A673 (cell line): Measurements from ENCODE around the gene CPA1. TPM values are rescaled to one million over a fixed set of nuclear protein-coding genes. Genes with fewer than 3 reads are reported as not detected.
A peak's percentile ranks its signal among the peaks of the same experiment; 100 is the strongest.

Source experiments
- BruUV-seq: library from RNA; stranded (reverse); fragments of 400-500 nt; replicated peaks from 2 replicates; lab custom pipeline; 2021; lab: Mats Ljungman, UMichigan
- CTCF ChIA-PET: fragments of 300-600 bp; sonication (Branson Sonifier 250); formaldehyde crosslinking; loops from one replicate; lab custom pipeline; 2022; ENCODE audit warnings: antibody characterized with exemption; lab: Charles Lee
- POLR2A ChIA-PET: fragments of 300-600 bp; sonication (Branson Sonifier 250); formaldehyde crosslinking; loops from one replicate; lab custom pipeline; 2022; ENCODE audit warnings: antibody characterized with exemption; ENCODE audit not compliant: low non-redundant PET; lab: Charles Lee
- DNase-seq: peaks from one replicate; pipeline ENCODE4 v3.0.0-alpha.2; 2015; ENCODE audit warnings: low spot score
- H3K27ac ChIP-seq: fragments of 200-600 bp; sonication (generic); 2 replicates; pipeline ENCODE4 v1.5.1; 2016; ENCODE audit warnings: mixed run types, low read depth, mild to moderate bottlenecking, mixed read lengths, antibody characterized with exemption, low read length; ENCODE audit not compliant: poor library complexity, severe bottlenecking
- H3K27me3 ChIP-seq: fragments of 200-600 bp; sonication (generic); replicated peaks from 2 replicates; pipeline ENCODE4 v1.6.1; 2017; ENCODE audit warnings: mixed run types, low read depth, mild to moderate bottlenecking, mixed read lengths, antibody characterized with exemption, low read length; ENCODE audit not compliant: insufficient read depth, poor library complexity
- H3K36me3 ChIP-seq: fragments of 200-600 bp; sonication (generic); 2 replicates; pipeline ENCODE4 v1.6.1; 2016; ENCODE audit warnings: mixed run types, mild to moderate bottlenecking, mixed read lengths, antibody characterized with exemption, low read length; ENCODE audit not compliant: insufficient read depth, poor library complexity, severe bottlenecking
- H3K4me1 ChIP-seq: fragments of 200-600 bp; sonication (generic); 2 replicates; pipeline ENCODE4 v1.6.1; 2017; ENCODE audit warnings: mixed run types, mild to moderate bottlenecking, mixed read lengths, antibody characterized with exemption, low read length; ENCODE audit not compliant: insufficient read depth, poor library complexity, severe bottlenecking
- H3K4me3 ChIP-seq: fragments of 200-600 bp; sonication (generic); 2 replicates; pipeline ENCODE4 v1.5.1; 2016; ENCODE audit warnings: low read depth, mixed run types, mild to moderate bottlenecking, mixed read lengths, low read length; ENCODE audit not compliant: poor library complexity, severe bottlenecking
- H3K9me3 ChIP-seq: fragments of 200-600 bp; sonication (generic); 2 replicates; pipeline ENCODE4 v1.6.1; 2016; ENCODE audit warnings: mixed run types, low read depth, mild to moderate bottlenecking, mixed read lengths, antibody characterized with exemption, low read length; ENCODE audit not compliant: poor library complexity, severe bottlenecking
- CTCF ChIP-seq: fragments of 300-800, 200-600 bp; sonication (generic); conservative IDR thresholded peaks from 2 replicates; pipeline ENCODE4 v1.5.1; 2017; ENCODE audit warnings: low read depth, mild to moderate bottlenecking, antibody characterized with exemption, low read length, moderate library complexity, mixed read lengths
- EZH2 ChIP-seq: fragments of 200-600 bp; sonication (generic); IDR thresholded peaks from 2 replicates; pipeline ENCODE4 v1.6.1; 2017; ENCODE audit warnings: borderline replicate concordance, low read depth, mild to moderate bottlenecking, mixed read lengths, antibody characterized with exemption, low read length; ENCODE audit not compliant: poor library complexity, severe bottlenecking
- intact Hi-C: fragments of 100-400 bp; cut with micrococcal nuclease; formaldehyde crosslinking; loops from one replicate; pipeline ENCODE4 v1.10.0; 2022; ENCODE audit not compliant: unreplicated experiment
- total RNA-seq: library from RNA; stranded (reverse); gene quantifications from 2 replicates; pipeline ENCODE4 v1.2.3, GENCODE V29; 2021

The CPA1 gene
- total RNA-seq, 1 experiment from 2014 or later: not detected

- TF ChIP-seq CTCF (no peak), EZH2 (no peak)
- ChIA-PET CTCF (no interaction called here), POLR2A (no interaction called here)
- no peak for DNase-seq
- Histone ChIP-seq H3K27ac (no peak overlapping the region), H3K4me3 (no peak overlapping the region), H3K27me3 (no peaks in the 10 kb centered on the region), H3K36me3 (peaks cover 3% of the 10 kb centered on the region), H3K4me1 (peaks cover 30% of the 10 kb centered on the region), H3K9me3 (no peaks in the 10 kb centered on the region)
- intact Hi-C loops: no loop called here
- BruUV-seq: no TSS peak
Observed at GRCh38 chr7:130396109-130396508, 15.8 kb downstream of the CPA1 start.

DNA sequence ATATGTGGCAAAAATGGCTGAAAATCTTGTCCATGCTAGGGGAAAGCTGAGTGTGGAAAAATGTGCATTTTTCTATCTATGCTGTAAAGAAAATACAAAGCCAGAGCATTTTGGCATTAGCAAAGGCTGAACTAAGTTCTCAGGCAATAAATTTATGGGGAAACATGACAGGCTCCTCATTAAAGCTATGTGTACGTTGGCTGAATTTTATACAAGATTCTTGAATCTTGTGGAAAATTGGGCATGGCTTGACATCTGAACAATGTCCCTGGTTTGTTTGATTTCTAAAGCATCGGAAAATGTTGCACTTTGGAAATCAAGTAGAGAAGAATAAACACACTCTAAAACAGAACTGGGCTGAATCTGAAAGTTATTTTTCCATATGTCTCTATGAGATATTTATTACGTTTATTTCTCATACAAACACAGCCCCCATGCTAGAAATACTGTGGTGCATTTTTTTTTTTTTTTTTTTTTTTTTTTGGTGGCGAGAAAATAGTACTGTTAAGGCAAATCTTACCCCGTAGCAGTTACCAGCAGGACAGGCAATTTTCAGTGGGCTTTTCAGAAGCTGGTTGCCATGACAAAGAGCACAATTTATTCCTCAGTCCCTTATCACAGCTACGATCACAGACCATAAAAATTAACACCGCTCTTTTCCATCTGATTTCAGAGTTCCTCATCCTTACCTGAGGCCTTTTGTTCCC lies 16.9 kb downstream of the CPA1 start:
- peak; percentile 42 for DNase-seq
- Histone ChIP-seq H3K4me3 (no peak overlapping the region), H3K27ac (peak overlapping the region; percentile 20), H3K4me1 (peaks cover 30% of the 10 kb centered on the region), H3K9me3 (no peaks in the 10 kb centered on the region), H3K27me3 (no peaks in the 10 kb centered on the region), H3K36me3 (peaks cover 3% of the 10 kb centered on the region)
- ChIA-PET CTCF (no interaction called here), POLR2A (interaction anchor here (0.6 kb wide), 1 partner anchor 123 kb away, joined by 4 read pairs; no protein-coding TSS in a partner anchor)
- TF ChIP-seq CTCF: no peak
- TF ChIP-seq EZH2: no peak
- BruUV-seq: no TSS peak
- intact Hi-C loops: no loop called here

GRCh38 chr7:130397758-130398073 lies 17.4 kb downstream of the CPA1 start:
- ChIA-PET CTCF (no interaction called here), POLR2A (interaction anchor here (0.6 kb wide), 1 partner anchor 124 kb away, joined by 4 read pairs; no protein-coding TSS in a partner anchor)
- no peaks in the 10 kb centered on the region for H3K9me3 ChIP-seq
- no TSS peak for BruUV-seq
- no peak for TF ChIP-seq EZH2
- TF ChIP-seq CTCF: no peak
- intact Hi-C loops: no loop called here
- peaks cover 3% of the 10 kb centered on the region for H3K36me3 ChIP-seq
- peaks cover 28% of the 10 kb centered on the region for H3K4me1 ChIP-seq
- H3K27ac ChIP-seq: peak overlapping the region; percentile 20
- DNase-seq: peak; percentile 34
- H3K27me3 ChIP-seq: no peaks in the 10 kb centered on the region
- H3K4me3 ChIP-seq: no peak overlapping the region
